ENCODE measurements around the gene KRTAP4-11.
"Not testable (repeated sequence)": the region's sequence is repeated elsewhere in the genome, so short reads cannot be mapped to it uniquely, and the experiment has no call there.

KRTAP4-11 gene

DNA sequence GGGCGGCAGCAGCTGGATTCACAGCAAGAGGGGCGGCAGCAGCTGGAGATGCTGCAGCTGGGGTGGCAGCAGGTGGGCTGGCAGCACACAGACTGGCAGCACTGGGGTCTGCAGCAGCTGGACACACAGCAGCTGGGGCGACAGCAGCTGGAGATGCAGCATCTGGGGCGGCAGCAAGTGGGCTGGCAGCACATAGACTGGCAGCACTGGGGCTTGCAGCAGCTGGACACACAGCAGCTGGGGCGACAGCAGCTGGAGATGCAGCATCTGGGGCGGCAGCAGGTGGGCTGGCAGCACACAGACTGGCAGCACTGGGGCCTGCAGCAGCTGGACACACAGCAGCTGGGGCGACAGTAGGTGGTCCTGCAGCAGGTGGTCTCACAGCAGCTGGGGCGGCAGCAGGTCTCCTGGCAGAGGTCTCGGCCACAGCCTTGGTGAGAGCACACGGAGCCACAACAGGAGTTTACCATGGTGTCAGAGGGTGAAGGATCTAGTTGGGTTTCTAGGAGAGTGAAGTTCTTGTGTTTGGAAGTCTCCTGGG lies at the start of gene KRTAP4-11:
Gene KRTAP4-11, minus strand, starts transcription at position 528 of the 541 bp plus-strand sequence. Its CDS starts 58 bp downstream, at position 470.
- H3K4me1 ChIP-seq (ENCODE audit: control insufficient read depth, insufficient read depth, low read length), result not testable (repeated sequence)

DNA sequence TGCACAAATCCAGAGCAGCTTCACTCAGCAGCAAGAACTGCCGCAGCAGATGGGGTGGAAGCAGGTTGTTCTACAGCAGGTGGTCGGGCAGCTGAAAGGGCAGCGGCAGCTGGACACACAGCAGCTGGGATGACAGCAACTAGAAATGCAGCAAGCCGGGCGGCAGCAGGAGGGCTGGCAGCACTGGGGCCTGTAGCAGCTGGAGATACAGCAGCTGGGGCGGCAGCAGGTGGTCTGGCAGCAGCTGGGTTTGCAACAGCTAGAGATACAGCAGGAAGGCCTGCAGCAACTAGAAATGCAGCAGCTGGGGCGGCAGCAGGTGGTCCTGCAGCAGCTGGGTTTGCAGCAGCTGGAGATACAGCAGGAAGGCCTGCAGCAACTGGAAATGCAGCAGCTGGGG lies 49.4 kb upstream of the KRTAP4-11 start:
- Histone ChIP-seq H3K36me3 (ENCODE audit: control insufficient read depth in 2 of 2, insufficient read depth in 2 of 2, low read length in 2 of 2) (no peaks in the 10 kb centered on the region), H3K4me1 (ENCODE audit: control insufficient read depth, insufficient read depth, low read length) (no peaks in the 10 kb centered on the region), H3K27me3 (ENCODE audit: control insufficient read depth in 1 of 2, insufficient read depth in 2 of 2, low read length in 2 of 2) (no peaks in the 10 kb centered on the region), H3K4me3 (ENCODE audit: low read length in 2 of 2) (no peak overlapping the region), H3K9me3 (ENCODE audit: control insufficient read depth in 2 of 2, low read length in 2 of 2) (no peaks in the 10 kb centered on the region), H3K9ac (ENCODE audit: low read length in 2 of 2) (no peak overlapping the region), H3K27ac (ENCODE audit: low read length) (no peak overlapping the region)

More for the DNA sequence above, at the start of gene KRTAP4-11:
- not testable (repeated sequence) for H3K9ac ChIP-seq (ENCODE audit: low read length in 2 of 2); H3K4me3 ChIP-seq (ENCODE audit: low read length in 2 of 2); H3K27ac ChIP-seq (ENCODE audit: low read length); H3K9me3 ChIP-seq (ENCODE audit: control insufficient read depth in 2 of 2, low read length in 2 of 2); H3K27me3 ChIP-seq (ENCODE audit: control insufficient read depth in 1 of 2, insufficient read depth in 2 of 2, low read length in 2 of 2); H3K36me3 ChIP-seq (ENCODE audit: control insufficient read depth in 2 of 2, insufficient read depth in 2 of 2, low read length in 2 of 2)

DNA sequence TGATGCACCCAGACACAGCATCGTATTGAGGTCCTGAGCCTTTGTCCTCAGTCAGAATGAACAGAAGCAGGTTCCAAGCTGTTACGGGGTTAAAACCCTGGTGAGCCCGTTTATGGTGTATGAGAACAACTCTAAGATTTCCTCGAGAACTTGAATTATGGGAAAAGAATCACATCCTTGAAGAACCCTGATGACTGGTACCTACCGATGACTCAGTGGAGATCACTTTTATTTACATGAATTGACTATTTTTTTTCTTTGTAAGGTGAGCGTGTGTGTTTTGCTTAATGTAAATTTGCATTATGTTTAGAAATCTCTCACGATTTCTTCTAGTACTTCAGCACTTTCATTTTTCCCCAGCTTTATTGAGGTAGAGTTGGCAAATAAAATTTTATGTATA lies 45.7 kb upstream of the KRTAP4-11 start:
- no peaks in the 10 kb centered on the region for H3K36me3 ChIP-seq (ENCODE audit: control insufficient read depth in 2 of 2, insufficient read depth in 2 of 2, low read length in 2 of 2)
- no peaks in the 10 kb centered on the region for H3K9me3 ChIP-seq (ENCODE audit: control insufficient read depth in 2 of 2, low read length in 2 of 2)
- H3K9ac ChIP-seq (ENCODE audit: low read length in 2 of 2), result no peak overlapping the region
- H3K27me3 ChIP-seq (ENCODE audit: control insufficient read depth in 1 of 2, insufficient read depth in 2 of 2, low read length in 2 of 2), result peaks cover 0 to 2% of the 10 kb centered on the region in 2 donors
- no peak overlapping the region for H3K27ac ChIP-seq (ENCODE audit: low read length)
- no peak overlapping the region for H3K4me3 ChIP-seq (ENCODE audit: low read length in 2 of 2)
- H3K4me1 ChIP-seq (ENCODE audit: control insufficient read depth, insufficient read depth, low read length), result no peaks in the 10 kb centered on the region

DNA sequence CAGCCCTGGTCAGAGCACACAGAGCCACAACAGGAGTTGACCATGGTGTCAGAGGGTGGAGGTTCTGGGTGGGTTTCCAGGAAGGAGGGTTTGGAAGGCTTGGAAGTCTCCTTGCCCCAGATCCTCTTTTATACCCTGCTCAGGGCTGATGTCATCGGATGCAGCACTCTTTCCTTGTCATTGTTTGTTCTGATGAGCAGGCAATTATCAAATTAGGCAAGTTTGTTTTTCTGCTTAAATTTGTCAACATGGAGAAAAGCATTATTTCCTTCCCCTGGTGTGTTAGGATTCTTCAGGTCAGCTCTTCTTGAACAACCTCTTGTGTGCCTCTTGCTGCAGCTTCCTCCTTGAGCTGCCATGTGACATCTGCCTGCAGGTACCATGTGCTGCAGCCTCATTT lies 42.5 kb upstream of the KRTAP4-11 start, which contains the start of gene KRTAP4-4:
Gene KRTAP4-4, minus strand, starts transcription at position 101 of the 400 bp plus-strand sequence. Its CDS starts 57 bp downstream, at position 44.
- Histone ChIP-seq H3K4me3 (ENCODE audit: low read length in 2 of 2) (no peak within 1 kb of the TSS), H3K9ac (ENCODE audit: low read length in 2 of 2) (no peak within 1 kb of the TSS), H3K27ac (ENCODE audit: low read length) (no peak within 1 kb of the TSS), H3K27me3 (ENCODE audit: control insufficient read depth in 1 of 2, insufficient read depth in 2 of 2, low read length in 2 of 2) (peaks cover 0 to 2% of the 10 kb centered on the region in 2 donors), H3K9me3 (ENCODE audit: control insufficient read depth in 2 of 2, low read length in 2 of 2) (no peaks in the 10 kb centered on the region), H3K36me3 (ENCODE audit: control insufficient read depth in 2 of 2, insufficient read depth in 2 of 2, low read length in 2 of 2) (no peaks in the 10 kb centered on the region), H3K4me1 (ENCODE audit: control insufficient read depth, insufficient read depth, low read length) (no peaks in the 10 kb centered on the region)

DNA sequence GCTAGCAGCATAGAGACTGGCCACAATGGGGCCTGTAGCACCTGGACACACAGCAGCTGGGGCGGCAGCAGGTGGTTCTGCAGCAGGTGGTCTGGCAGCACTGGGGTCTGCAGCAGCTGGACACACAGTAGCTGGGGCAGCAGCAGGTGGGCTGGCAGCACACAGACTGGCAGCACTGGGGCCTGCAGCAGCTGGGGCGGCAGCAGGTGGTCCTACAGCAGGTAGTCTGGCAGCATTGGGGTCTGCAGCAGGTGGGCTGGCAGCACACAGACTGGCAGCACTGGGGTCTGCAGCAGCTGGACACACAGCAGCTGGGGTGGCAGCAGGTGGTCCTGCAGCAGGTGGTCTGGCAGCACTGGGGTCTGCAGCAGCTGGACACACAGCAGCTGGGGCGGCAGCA lies 42.0 kb upstream of the KRTAP4-11 start:
- H3K27ac ChIP-seq (ENCODE audit: low read length); H3K4me1 ChIP-seq (ENCODE audit: control insufficient read depth, insufficient read depth, low read length); H3K9ac ChIP-seq (ENCODE audit: low read length in 2 of 2); H3K27me3 ChIP-seq (ENCODE audit: control insufficient read depth in 1 of 2, insufficient read depth in 2 of 2, low read length in 2 of 2); H3K9me3 ChIP-seq (ENCODE audit: control insufficient read depth in 2 of 2, low read length in 2 of 2); H3K4me3 ChIP-seq (ENCODE audit: low read length in 2 of 2); H3K36me3 ChIP-seq (ENCODE audit: control insufficient read depth in 2 of 2, insufficient read depth in 2 of 2, low read length in 2 of 2): not testable (repeated sequence)

DNA sequence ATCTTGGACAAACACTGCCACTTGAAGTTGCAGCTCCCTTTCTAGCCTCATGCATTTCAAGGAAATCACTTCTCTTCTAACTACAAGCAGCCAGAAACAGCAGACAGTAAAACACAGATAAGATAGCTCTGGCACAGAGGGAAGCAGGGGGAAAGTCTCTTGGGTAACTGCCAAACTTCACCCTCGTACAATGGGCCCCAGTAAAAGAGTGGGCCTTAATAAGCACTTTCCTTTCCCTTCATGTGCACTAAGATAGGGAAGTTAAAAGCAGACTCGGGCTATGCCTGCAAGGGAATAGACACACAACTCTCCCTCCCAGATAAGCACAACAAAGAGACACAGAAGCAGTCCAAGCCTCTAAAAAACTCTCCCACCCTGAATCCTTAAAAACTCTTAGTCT lies 35.7 kb upstream of the KRTAP4-11 start:
- Histone ChIP-seq H3K9me3 (ENCODE audit: control insufficient read depth in 2 of 2, low read length in 2 of 2) (no peaks in the 10 kb centered on the region), H3K9ac (ENCODE audit: low read length in 2 of 2) (no peak overlapping the region), H3K27me3 (ENCODE audit: control insufficient read depth in 1 of 2, insufficient read depth in 2 of 2, low read length in 2 of 2) (no peaks in the 10 kb centered on the region), H3K27ac (ENCODE audit: low read length) (no peak overlapping the region), H3K4me3 (ENCODE audit: low read length in 2 of 2) (no peak overlapping the region), H3K4me1 (ENCODE audit: control insufficient read depth, insufficient read depth, low read length) (no peaks in the 10 kb centered on the region), H3K36me3 (ENCODE audit: control insufficient read depth in 2 of 2, insufficient read depth in 2 of 2, low read length in 2 of 2) (no peaks in the 10 kb centered on the region)

DNA sequence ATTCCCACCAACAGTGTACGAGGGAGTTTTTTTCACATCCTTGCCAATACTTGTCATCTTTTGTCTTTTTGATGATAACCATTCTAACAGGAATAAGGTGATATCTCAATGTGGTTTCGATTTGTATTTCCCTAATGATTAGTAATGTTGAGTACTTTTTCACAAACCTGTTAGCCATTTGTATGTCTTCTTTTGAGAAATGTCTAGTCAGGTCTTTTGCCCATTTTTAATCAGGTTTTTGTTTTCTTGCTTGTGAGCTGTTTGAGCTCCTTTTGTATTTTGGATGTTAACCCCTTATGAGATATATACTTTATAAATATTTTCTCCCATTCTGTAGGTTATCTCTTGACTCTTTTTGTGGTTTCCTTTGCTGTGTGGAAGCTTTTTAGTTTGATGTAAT lies 33.4 kb upstream of the KRTAP4-11 start:
- H3K4me3 ChIP-seq (ENCODE audit: low read length in 2 of 2), result no peak overlapping the region
- no peak overlapping the region for H3K27ac ChIP-seq (ENCODE audit: low read length)
- H3K27me3 ChIP-seq (ENCODE audit: control insufficient read depth in 1 of 2, insufficient read depth in 2 of 2, low read length in 2 of 2), result no peaks in the 10 kb centered on the region

DNA sequence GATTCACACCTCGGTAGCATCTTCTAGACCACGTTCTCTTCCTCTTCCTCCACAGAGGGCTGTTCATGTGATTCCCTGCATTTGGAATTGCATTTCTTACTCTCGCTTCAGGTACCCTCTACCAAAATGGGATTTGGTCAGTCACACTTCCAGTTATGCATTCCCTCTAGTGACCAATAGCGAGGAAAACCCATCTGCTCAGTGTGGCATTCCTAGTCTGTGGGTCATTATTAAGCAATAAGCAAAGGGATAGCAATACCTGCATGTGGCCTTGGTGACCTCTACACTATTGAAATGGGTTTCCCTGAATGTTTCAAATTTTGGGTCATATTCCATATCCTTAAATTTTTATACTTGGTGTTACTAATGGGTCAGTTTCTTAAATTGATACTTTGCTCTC lies 31.9 kb upstream of the KRTAP4-11 start:
- Histone ChIP-seq H3K27me3 (ENCODE audit: control insufficient read depth in 1 of 2, insufficient read depth in 2 of 2, low read length in 2 of 2) (no peaks in the 10 kb centered on the region), H3K9me3 (ENCODE audit: control insufficient read depth in 2 of 2, low read length in 2 of 2) (no peaks in the 10 kb centered on the region), H3K4me3 (ENCODE audit: low read length in 2 of 2) (no peak overlapping the region), H3K4me1 (ENCODE audit: control insufficient read depth, insufficient read depth, low read length) (no peaks in the 10 kb centered on the region), H3K27ac (ENCODE audit: low read length) (no peak overlapping the region), H3K36me3 (ENCODE audit: control insufficient read depth in 2 of 2, insufficient read depth in 2 of 2, low read length in 2 of 2) (no peaks in the 10 kb centered on the region), H3K9ac (ENCODE audit: low read length in 2 of 2) (no peak overlapping the region)

More for the DNA sequence above, 33.4 kb upstream of the KRTAP4-11 start:
- no peak overlapping the region for H3K9ac ChIP-seq (ENCODE audit: low read length in 2 of 2)
- H3K36me3 ChIP-seq (ENCODE audit: control insufficient read depth in 2 of 2, insufficient read depth in 2 of 2, low read length in 2 of 2), result no peaks in the 10 kb centered on the region
- no peaks in the 10 kb centered on the region for H3K9me3 ChIP-seq (ENCODE audit: control insufficient read depth in 2 of 2, low read length in 2 of 2)
- H3K4me1 ChIP-seq (ENCODE audit: control insufficient read depth, insufficient read depth, low read length), result no peaks in the 10 kb centered on the region

DNA sequence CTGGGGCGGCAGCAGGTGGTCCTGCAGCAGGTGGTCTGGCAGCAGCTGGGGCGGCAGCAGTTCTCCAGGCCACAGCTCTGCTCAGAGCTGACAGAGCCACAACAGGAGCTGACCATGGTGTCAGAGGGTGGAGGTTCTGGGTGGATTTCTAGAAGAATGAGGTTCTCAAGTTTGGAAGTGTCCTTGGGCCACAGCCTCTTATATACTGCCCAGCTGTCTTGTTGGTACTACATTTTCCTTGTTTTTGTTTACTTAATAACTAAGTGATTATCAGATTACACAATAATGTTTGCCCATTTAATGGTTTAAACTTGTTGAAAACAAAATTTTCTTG lies 31.4 kb upstream of the KRTAP4-11 start, which contains the start of gene KRTAP4-5:
Gene KRTAP4-5, minus strand, starts transcription at position 174 of the 334 bp plus-strand sequence. Its CDS starts 58 bp downstream, at position 116.
- Histone ChIP-seq H3K9me3 (ENCODE audit: control insufficient read depth in 2 of 2, low read length in 2 of 2) (no peaks in the 10 kb centered on the region), H3K4me1 (ENCODE audit: control insufficient read depth, insufficient read depth, low read length) (no peaks in the 10 kb centered on the region), H3K4me3 (ENCODE audit: low read length in 2 of 2) (no peak within 1 kb of the TSS), H3K27ac (ENCODE audit: low read length) (no peak within 1 kb of the TSS), H3K9ac (ENCODE audit: low read length in 2 of 2) (no peak within 1 kb of the TSS), H3K27me3 (ENCODE audit: control insufficient read depth in 1 of 2, insufficient read depth in 2 of 2, low read length in 2 of 2) (no peaks in the 10 kb centered on the region), H3K36me3 (ENCODE audit: control insufficient read depth in 2 of 2, insufficient read depth in 2 of 2, low read length in 2 of 2) (no peaks in the 10 kb centered on the region)

DNA sequence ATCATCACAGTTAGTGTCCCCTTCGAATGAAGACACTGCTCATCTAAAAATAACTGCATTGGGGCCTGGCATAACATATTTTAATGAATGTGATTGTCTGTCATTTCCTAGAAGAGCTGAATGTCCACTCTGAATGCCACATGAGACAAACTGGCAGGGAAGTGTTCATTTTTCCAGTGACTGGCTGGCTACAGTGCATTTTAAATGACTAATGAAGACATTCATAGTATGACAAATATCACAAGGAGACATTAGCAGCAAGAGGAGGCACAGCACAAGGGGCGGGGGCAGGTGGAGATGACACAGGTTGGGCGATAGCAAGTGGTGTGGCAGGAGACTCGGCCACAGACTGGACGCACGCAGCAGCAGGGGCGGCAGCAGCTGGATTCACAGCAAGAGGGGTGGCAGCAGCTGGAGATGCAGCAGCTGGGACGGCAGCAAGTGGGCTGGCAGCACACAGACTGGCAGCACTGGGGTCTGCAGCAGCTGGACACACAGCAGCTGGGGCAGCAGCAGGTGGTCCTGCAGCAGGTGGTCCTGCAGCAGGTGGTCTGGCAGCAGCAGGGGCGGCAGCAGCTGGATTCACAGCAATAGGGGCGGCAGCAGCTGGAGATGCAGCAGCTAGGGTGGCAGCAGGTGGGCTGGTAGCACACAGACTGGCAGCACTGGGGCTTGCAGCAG lies 30.9 kb upstream of the KRTAP4-11 start:
- H3K27ac ChIP-seq (ENCODE audit: low read length); H3K4me1 ChIP-seq (ENCODE audit: control insufficient read depth, insufficient read depth, low read length); H3K36me3 ChIP-seq (ENCODE audit: control insufficient read depth in 2 of 2, insufficient read depth in 2 of 2, low read length in 2 of 2); H3K27me3 ChIP-seq (ENCODE audit: control insufficient read depth in 1 of 2, insufficient read depth in 2 of 2, low read length in 2 of 2); H3K4me3 ChIP-seq (ENCODE audit: low read length in 2 of 2); H3K9me3 ChIP-seq (ENCODE audit: control insufficient read depth in 2 of 2, low read length in 2 of 2); H3K9ac ChIP-seq (ENCODE audit: low read length in 2 of 2): not testable (repeated sequence)

DNA sequence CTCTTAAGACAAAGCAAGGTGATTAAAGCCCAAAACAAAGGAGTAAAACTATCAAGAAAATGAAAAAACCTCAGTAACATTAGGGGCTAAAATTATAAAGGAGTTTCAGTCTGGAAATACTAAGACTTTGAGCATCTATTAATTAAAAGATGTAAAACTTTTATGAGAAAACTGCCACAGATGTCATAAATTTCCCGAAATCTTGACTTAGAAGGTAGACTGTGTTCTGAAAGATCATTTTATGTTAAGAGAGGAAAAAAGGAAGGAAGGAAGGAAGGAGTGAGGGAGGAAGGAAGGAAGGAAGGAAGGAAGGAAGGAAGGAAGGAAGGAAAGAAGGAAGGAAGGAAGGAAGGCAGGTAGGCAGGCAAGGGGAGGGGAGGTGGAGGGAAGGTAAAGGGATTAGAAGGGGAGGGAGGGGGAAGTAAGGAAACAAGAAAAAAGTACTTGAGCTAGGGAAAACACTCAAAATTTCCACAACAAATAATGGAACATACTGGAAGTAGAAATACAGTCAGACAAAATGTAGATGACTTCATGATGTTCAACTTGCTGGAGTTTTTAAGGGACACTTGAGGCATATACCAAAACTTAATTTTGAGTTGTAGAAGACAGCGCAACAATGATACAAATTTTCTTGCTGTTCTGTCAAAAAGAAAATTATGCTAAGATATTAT lies 29.5 kb upstream of the KRTAP4-11 start:
- Histone ChIP-seq H3K27ac (ENCODE audit: low read length) (no peak overlapping the region), H3K9ac (ENCODE audit: low read length in 2 of 2) (no peak overlapping the region), H3K27me3 (ENCODE audit: control insufficient read depth in 1 of 2, insufficient read depth in 2 of 2, low read length in 2 of 2) (no peaks in the 10 kb centered on the region), H3K9me3 (ENCODE audit: control insufficient read depth in 2 of 2, low read length in 2 of 2) (peaks cover 4 to 5% of the 10 kb centered on the region in 2 donors), H3K4me1 (ENCODE audit: control insufficient read depth, insufficient read depth, low read length) (no peaks in the 10 kb centered on the region), H3K4me3 (ENCODE audit: low read length in 2 of 2) (no peak overlapping the region), H3K36me3 (ENCODE audit: control insufficient read depth in 2 of 2, insufficient read depth in 2 of 2, low read length in 2 of 2) (no peaks in the 10 kb centered on the region)

All from stomach smooth muscle (tissue), 2 donors.